GM15510 (cell line): ENCODE data around the gene ITPR3.

Source experiments
- POLR2A ChIP-seq: IDR thresholded peaks from 3 replicates; pipeline ENCODE4 v1.6.1; 2011; ENCODE audit warnings: borderline replicate concordance; ENCODE audit not compliant: insufficient read length; ENCODE audit errors: extremely low read depth

ITPR3 gene

DNA sequence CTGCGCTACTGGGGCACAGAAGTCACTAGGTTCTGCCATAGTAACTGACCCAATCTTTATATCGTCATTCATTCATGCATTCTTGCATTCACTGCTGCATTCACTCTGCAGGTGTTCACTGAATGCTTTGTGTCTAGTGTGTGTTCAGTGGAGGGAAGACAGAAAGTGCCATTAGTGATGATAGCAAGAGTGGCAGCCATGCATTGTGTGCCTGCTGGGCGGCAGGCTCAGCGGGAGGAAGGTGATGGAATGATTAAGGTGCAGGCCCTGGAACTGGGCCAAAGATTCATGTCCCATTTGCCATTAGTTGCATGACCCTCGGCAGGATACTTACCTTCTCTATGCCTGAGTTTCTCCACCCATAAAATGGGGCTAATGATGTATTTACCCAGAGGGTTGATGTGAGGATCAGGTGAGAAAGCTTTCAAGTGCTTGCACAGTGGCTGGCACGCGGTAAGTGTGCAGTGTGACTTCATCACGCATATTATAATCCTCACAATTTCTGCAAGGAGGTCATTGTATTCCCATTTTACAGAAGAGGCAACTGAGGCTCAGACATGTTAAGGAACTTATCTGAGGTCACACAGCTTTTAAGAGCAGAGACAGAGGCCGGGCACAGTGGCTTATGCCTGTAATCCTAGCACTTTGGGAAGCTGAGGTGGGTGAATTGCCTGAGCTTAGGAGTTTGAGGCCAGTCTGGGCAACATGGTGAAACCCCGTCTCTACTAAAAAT is 40.1 kb downstream of the ITPR3 start:
- no peak for TF ChIP-seq POLR2A

DNA sequence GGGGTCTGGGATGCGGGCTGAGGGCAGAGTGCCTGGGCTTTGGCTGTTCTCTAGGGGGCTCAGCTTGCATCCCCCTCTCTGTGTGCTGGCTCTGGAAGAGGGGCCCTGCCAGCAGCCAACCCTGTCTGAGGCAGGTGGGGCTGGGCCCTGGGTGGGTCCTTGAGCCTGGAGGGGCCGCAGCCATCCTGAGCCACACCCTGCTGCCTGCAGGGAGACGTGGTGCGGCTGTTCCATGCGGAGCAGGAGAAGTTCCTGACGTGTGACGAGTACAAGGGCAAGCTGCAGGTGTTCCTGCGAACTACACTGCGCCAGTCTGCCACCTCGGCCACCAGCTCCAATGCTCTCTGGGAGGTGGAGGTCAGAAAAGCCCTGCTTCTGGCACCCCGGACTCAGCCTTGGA is 41.2 kb downstream of the ITPR3 start:
- no peak for TF ChIP-seq POLR2A

DNA sequence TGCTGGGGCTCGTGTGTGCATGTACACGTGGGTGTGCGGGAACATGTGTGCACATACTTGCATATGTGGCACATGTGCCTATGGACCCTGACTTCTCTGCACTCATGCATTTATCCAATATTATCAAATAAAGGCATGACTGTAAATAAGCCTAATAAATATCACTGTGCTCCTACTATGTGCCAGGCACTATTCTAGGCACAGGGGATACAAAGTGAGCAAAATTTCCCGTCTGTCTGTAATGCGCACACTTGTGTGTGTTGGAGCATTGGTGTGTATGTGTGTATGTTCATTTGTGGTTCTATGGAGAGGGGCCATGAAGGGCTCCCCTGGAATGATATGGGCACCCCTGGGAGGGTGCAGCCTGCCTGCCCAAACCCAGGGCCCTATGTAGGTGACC is 41.9 kb downstream of the ITPR3 start:
- no peak for TF ChIP-seq POLR2A

DNA sequence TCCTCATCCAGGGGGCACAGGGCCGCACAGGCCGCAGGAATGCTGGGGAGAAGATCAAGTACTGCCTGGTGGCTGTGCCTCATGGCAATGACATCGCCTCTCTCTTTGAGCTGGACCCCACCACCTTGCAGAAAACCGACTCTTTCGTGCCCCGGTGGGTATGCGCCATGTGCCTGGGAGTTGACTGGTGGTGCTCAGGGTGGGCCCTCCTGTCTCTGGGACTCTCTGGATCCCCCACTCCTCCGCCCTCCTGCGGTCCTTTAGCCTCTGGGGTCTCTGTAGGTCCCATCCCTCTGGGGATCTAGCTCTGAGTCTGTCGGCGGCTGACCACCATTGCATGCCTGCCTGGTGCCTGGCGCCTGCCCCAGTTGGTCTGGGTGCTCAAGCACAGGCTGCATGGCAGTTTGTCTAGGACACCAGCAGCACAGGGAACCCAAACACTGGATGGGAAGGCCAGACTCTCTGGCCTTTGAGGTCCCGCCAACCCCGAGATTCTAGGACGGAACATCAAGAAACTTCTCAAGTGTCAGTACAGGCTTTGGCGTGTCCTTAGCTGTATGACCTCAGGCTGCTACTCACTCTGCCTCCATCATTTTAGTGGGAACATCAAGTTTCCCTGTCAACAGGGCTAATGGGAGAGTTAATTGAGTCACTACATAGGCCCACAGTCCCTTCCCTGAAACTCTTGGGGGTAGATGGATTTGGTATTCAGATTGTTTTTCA is 42.8 kb downstream of the ITPR3 start:
- no peak for TF ChIP-seq POLR2A

DNA sequence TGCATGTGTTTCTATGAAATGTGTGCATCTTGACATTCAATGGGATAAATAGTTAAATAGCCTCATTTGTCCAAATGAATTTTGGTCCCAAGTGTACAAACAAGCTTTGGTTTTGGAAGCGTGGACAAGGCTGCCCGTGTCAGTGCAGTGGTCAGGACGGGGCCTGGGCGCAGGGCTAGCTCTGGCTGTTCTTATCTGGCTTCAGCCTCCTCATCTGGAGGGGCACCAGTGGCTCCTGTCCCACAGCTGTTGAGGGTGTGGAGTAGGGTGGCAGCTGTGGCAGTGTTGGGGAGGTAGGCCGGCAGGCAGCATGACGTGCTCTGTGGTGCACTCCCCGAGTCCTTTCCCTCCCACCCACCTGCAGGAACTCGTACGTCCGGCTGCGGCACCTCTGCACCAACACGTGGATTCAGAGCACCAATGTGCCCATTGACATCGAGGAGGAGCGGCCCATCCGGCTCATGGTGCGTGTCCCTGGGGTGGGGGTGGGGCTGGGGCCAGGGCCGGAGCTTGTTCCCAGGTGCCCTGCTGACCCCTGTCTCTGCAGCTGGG is 43.5 kb downstream of the ITPR3 start:
- TF ChIP-seq POLR2A: no peak

- TF ChIP-seq POLR2A: no peak
These were observed 44.8 kb downstream of the ITPR3 start for GRCh38 chr6:33665957-33666356.

DNA sequence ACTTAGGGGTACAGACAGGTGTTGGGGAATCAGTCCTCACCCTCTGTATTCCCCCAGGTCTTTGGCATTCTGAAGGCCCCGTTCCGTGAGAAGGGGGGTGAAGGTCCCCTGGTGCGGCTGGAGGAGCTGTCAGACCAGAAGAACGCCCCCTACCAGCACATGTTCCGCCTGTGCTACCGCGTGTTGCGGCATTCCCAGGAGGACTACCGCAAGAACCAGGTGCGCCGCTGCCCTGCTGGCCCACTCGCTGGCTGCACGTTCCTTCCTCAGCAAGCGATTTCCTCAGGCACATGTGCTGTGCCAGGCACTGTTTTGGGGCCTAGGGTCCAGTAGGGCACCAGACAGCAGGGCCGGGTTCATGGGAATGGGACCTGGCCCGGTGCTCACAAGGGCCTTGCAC is 46.0 kb downstream of the ITPR3 start:
- no peak for TF ChIP-seq POLR2A

GRCh38 chr6:33667776-33668175 is 46.7 kb downstream of the ITPR3 start:
- TF ChIP-seq POLR2A: no peak

GRCh38 chr6:33668328-33668727 is 47.2 kb downstream of the ITPR3 start:
- no peak for TF ChIP-seq POLR2A

DNA sequence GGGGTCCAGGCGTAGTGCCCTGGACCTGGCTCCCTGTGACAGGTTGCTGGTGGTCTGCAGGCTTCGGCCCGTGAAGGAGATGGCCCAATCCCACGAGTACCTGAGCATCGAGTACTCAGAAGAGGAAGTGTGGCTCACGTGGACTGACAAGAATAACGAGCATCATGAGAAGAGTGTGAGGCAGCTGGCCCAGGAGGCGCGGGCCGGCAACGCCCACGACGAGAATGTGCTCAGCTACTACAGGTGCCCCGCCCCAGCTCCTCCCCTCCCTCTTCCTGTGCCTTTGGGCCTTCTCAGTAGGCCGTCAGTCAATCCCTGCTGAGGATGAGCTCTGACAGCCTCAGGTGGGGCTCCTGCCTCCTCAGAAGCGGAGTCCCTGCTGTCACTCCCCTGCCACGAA is 47.8 kb downstream of the ITPR3 start:
- no peak for TF ChIP-seq POLR2A

DNA sequence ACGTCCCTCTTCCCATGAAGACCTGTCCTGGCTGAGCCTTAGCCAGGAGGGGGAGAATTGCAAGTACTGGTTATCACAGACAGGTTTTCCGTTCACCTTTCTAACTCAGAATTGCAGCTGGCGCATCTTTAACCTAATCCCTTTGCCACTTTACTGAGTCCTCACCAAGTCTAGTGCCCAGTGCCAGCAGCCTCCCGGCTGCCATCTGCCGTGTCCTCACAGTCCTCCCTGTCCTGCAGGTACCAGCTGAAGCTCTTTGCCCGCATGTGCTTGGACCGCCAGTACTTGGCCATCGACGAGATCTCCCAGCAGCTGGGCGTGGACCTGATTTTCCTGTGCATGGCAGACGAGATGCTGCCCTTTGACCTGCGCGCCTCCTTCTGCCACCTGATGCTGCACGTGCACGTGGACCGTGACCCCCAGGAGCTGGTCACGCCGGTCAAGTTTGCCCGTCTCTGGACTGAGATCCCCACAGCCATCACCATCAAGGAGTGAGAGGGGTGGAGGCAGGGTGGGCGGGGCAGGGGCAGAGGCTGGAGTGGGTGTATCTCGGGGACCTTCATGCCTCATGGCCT is 49.1 kb downstream of the ITPR3 start:
- no peak for TF ChIP-seq POLR2A

DNA sequence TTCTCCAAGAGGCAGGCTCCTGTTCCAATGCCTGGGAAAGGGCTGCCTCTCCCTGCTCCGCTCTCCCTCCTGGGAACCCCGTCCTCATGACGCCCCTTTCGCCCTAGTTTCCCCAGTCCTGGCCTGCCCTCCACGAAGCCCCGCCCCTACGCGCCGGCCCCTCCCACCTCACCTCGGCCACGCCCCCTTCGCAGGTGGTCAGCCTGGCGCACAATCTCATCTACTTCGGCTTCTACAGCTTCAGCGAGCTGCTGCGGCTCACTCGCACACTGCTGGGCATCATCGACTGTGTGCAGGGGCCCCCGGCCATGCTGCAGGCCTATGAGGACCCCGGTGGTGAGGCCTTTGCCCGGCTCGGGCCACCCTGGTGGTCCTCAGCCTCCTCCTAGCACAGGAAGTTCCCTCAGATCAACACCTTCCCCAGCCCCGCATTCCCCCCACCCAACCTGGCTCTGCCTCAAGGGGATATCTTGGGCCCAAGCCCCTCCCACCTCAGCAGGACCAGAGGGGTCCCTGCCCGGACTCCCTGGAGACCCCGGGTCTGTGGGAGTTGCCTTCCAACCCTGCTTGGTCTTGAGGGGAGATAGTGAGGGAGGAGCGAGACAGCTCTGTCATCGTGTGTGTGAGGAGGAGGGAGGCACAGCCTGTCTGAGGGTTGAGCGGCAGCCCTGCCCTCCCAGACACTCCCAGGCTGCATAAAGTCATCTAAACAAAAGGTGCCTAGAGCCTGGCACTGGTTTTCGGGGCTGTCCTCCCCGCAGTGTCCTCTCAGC is 50.0 kb downstream of the ITPR3 start:
- TF ChIP-seq POLR2A: no peak

GRCh38 chr6:33671744-33672072 is 50.6 kb downstream of the ITPR3 start:
- no peak for TF ChIP-seq POLR2A

DNA sequence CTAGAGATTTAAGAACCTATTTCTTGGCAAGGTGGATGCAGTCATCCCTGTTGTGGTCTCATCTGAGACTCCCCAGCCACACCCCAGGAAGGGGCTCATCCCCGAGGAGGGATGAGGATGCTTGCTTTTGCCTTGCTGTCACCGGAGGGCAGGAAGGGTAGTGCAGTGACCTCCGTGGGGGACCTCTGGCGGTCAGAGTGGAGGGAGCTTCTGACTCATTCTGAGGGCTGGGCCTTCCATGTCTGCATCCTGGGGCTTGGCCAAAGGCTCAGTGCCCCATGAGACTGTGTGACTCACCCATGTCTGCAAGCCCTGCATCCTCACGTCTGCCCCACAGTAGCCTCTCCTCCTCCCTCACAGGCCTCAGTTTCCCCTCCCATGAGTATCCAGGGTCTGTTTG is 51.7 kb downstream of the ITPR3 start:
- no peak for TF ChIP-seq POLR2A

DNA sequence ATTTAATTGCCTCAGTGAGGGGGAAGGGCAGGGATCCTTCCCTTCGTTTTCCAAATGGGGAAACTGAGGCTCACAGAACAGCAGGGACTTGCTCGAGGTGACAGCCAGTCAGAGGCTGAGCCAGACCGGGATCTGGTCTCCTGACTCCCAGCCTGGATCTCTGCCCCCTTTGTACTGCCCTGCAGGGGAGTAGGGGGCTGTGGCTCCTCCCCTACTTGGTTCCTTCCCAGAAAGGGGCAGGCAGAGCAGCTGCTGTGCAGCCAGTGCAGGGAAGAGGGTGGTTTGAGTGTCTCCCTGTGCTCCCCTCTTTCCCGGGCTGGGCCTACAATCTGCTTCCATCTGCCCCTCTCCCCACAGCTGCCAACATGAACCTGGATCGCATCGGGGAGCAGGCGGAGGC is 52.7 kb downstream of the ITPR3 start:
- no peak for TF ChIP-seq POLR2A
